HCT116 (cell line): ENCODE results near the gene LPAR1. TPM values are rescaled to one million over a fixed set of nuclear protein-coding genes. Genes with fewer than 3 reads are reported as not detected.

Experiments used
- ATAC-seq: fragments of 200-7000 bp; cut with Tn5 transposase; 2 replicates; pipeline ENCODE4 v1.9.1; 2020; ENCODE audit warnings: mild to moderate bottlenecking, moderate library complexity
- BruUV-seq: library from RNA; stranded (reverse); fragments of 400-500 nt; replicated peaks from 2 replicates; lab custom pipeline; 2021; lab: Mats Ljungman, UMichigan
- CTCF ChIA-PET: fragments of 300-600 bp; sonication (Branson Sonifier 250); formaldehyde crosslinking; loops from one replicate; lab custom pipeline; 2021; ENCODE audit warnings: antibody characterized with exemption; lab: Charles Lee
- POLR2A ChIA-PET: fragments of 300-600, 350-600 bp; sonication (Branson Sonifier 250); formaldehyde crosslinking; loops from one replicate; lab custom pipeline; 2021; ENCODE audit warnings: antibody characterized with exemption; lab: Charles Lee
- RAD21 ChIA-PET, 2 experiments: fragments of 300-600 bp; sonication (Branson Sonifier 250); formaldehyde crosslinking; loops; one replicate each; lab custom pipeline; 2023; ENCODE audit warnings: low total read pairs in 2 of 2; ENCODE audit not compliant: uncharacterized antibody in 2 of 2, unreplicated experiment in 2 of 2, low non-redundant PET in 1 of 2; lab: Charles Lee
- DNase-seq: peaks from one replicate; pipeline ENCODE4 v3.0.0-alpha.2; 2010; ENCODE audit warnings: low read depth, low spot score
- H2AFZ ChIP-seq: fragments of 200-600 bp; shearing (Covaris generic), sonication (generic); 2 replicates; pipeline ENCODE4 v1.6.1; 2017; ENCODE audit warnings: low read depth, mixed run types, mixed read lengths, antibody characterized with exemption, low read length; ENCODE audit not compliant: poor library complexity, severe bottlenecking
- H3K27ac ChIP-seq: 2 replicates; pipeline ENCODE4 v1.5.1; 2012; ENCODE audit warnings: low read depth, low read length
- H3K27me3 ChIP-seq: fragments of 200-600 bp; sonication (generic); 2 replicates; pipeline ENCODE4 v1.6.1; 2016; ENCODE audit warnings: mixed run types, low read length, mixed read lengths; ENCODE audit not compliant: insufficient read depth
- H3K36me3 ChIP-seq, 2 experiments: fragments of 200-500 bp in 1 of 2; fragments of 200-600 bp in 1 of 2; sonication (Bioruptor generic) in 1 of 2; sonication (generic) in 1 of 2; 2 replicates each; pipeline versions ENCODE4 v1.5.1 to v1.6.1; 2014 to 2016; ENCODE audit warnings: low read length in 2 of 2, inconsistent platforms in 1 of 2, mixed read lengths in 1 of 2, mixed run types in 1 of 2; ENCODE audit not compliant: insufficient read depth in 2 of 2, control insufficient read depth in 1 of 2
- H3K4me1 ChIP-seq, 2 experiments: fragments of 200-600 bp in 1 of 2; sonication (generic) in 1 of 2; 2 replicates each; pipeline versions ENCODE4 v1.5.1 to v1.6.1; 2012 to 2017; ENCODE audit warnings: low read length in 2 of 2, inconsistent platforms in 1 of 2, mild to moderate bottlenecking in 1 of 2, mixed read lengths in 1 of 2, mixed run types in 1 of 2, moderate library complexity in 1 of 2; ENCODE audit not compliant: insufficient read depth in 2 of 2, control insufficient read depth in 1 of 2
- H3K4me2 ChIP-seq: fragments of 200-600 bp; sonication (generic); 2 replicates; pipeline ENCODE4 v1.6.1; 2017; ENCODE audit warnings: mixed run types, low read length, mixed read lengths
- H3K4me3 ChIP-seq, 2 experiments: fragments of 200-600 bp in 1 of 2; sonication (generic) in 1 of 2; replicated peaks in 1 of 2; 2 replicates each; pipeline ENCODE4 v1.5.1; 2011 to 2016; ENCODE audit warnings: low read length in 2 of 2, control low read depth in 1 of 2, low read depth in 1 of 2, mild to moderate bottlenecking in 1 of 2, mixed read lengths in 1 of 2, mixed run types in 1 of 2
- H3K79me2 ChIP-seq: fragments of 200-600 bp; sonication (generic); 2 replicates; pipeline ENCODE4 v1.6.1; 2017; ENCODE audit warnings: mild to moderate bottlenecking, mixed run types, low read length, moderate library complexity, mixed read lengths; ENCODE audit not compliant: insufficient read depth
- H3K9ac ChIP-seq: fragments of 200-600 bp; sonication (generic); 2 replicates; pipeline ENCODE4 v1.6.1; 2016; ENCODE audit warnings: low read length, mixed read lengths
- H3K9me2 ChIP-seq: fragments of 200-600 bp; sonication (generic), shearing (Covaris generic); 2 replicates; pipeline ENCODE4 v1.6.1; 2017; ENCODE audit warnings: mixed run types, mild to moderate bottlenecking, moderate library complexity; ENCODE audit not compliant: insufficient read depth
- H3K9me3 ChIP-seq, 2 experiments: fragments of 200-500 bp in 1 of 2; fragments of 200-600 bp in 1 of 2; sonication (Bioruptor generic) in 1 of 2; sonication (generic) in 1 of 2; 2 replicates each; pipeline ENCODE4 v1.6.1; 2014 to 2017; ENCODE audit warnings: low read length in 2 of 2, mixed read lengths in 2 of 2, inconsistent platforms in 1 of 2, low read depth in 1 of 2, mild to moderate bottlenecking in 1 of 2, mixed run types in 1 of 2, moderate library complexity in 1 of 2; ENCODE audit not compliant: control insufficient read depth in 1 of 2, insufficient read depth in 1 of 2
- H4K20me1 ChIP-seq: fragments of 200-600 bp; sonication (generic), shearing (Covaris generic); 2 replicates; pipeline ENCODE4 v1.6.1; 2017; ENCODE audit warnings: mixed run types, mild to moderate bottlenecking, moderate library complexity; ENCODE audit not compliant: insufficient read depth
- ATF3 ChIP-seq: IDR thresholded peaks from 2 replicates; pipeline ENCODE4 v1.6.1; 2012
- CBX3 ChIP-seq: IDR thresholded peaks from 2 replicates; pipeline ENCODE4 v1.6.1; 2012; ENCODE audit warnings: low read depth
- CEBPB ChIP-seq: IDR thresholded peaks from 2 replicates; pipeline ENCODE4 v1.6.1; 2012; ENCODE audit warnings: low read depth
- EGR1 ChIP-seq: IDR thresholded peaks from 2 replicates; pipeline ENCODE4 v1.6.1; 2012; ENCODE audit warnings: low read depth
- ELF1 ChIP-seq: IDR thresholded peaks from 2 replicates; pipeline ENCODE4 v1.6.1; 2012; ENCODE audit warnings: low read depth, borderline replicate concordance
- EZH2 ChIP-seq: fragments of 200-600 bp; sonication (generic); IDR thresholded peaks from 2 replicates; pipeline ENCODE4 v1.6.1; 2017; ENCODE audit warnings: antibody characterized with exemption, mixed run types
- FOSL1 ChIP-seq: IDR thresholded peaks from 2 replicates; pipeline ENCODE4 v1.6.1; 2012; ENCODE audit warnings: low read depth
- JUND ChIP-seq: IDR thresholded peaks from 2 replicates; pipeline ENCODE4 v1.6.1; 2012
- POLR2A ChIP-seq: IDR thresholded peaks from 2 replicates; pipeline ENCODE4 v1.7.0; 2011; ENCODE audit warnings: borderline replicate concordance; ENCODE audit not compliant: insufficient read depth, insufficient read length; ENCODE audit errors: extremely low read depth
- RAD21 ChIP-seq: IDR thresholded peaks from 2 replicates; pipeline ENCODE4 v1.6.1; 2012; ENCODE audit warnings: low read depth, mild to moderate bottlenecking
- REST ChIP-seq: IDR thresholded peaks from 2 replicates; pipeline ENCODE4 v1.6.1; 2012; ENCODE audit warnings: low read depth
- SIN3A ChIP-seq: IDR thresholded peaks from 2 replicates; pipeline ENCODE4 v1.6.1; 2012; ENCODE audit warnings: low read depth
- SP1 ChIP-seq: IDR thresholded peaks from 2 replicates; pipeline ENCODE4 v1.6.1; 2012; ENCODE audit warnings: low read depth
- SRF ChIP-seq: IDR thresholded peaks from 2 replicates; pipeline ENCODE4 v1.6.1; 2012; ENCODE audit warnings: low read depth
- TCF7L2 ChIP-seq: IDR thresholded peaks from 2 replicates; pipeline ENCODE4 v1.7.0; 2011; ENCODE audit warnings: borderline replicate concordance, inconsistent platforms; ENCODE audit not compliant: insufficient read depth, insufficient read length; ENCODE audit errors: extremely low read depth
- ZBTB33 ChIP-seq: IDR thresholded peaks from 2 replicates; pipeline ENCODE4 v1.6.1; 2011; ENCODE audit warnings: mild to moderate bottlenecking, low read length, moderate library complexity; ENCODE audit not compliant: insufficient replicate concordance; ENCODE audit errors: extremely low read depth
- ZFX ChIP-seq: fragments of 450-650 bp; IDR thresholded peaks from 2 replicates; pipeline ENCODE4 v1.6.1; 2017
- ZNF274 ChIP-seq: fragments of 200-500 bp; sonication (Bioruptor generic); IDR thresholded peaks from 2 replicates; pipeline ENCODE4 v1.6.1; 2014; ENCODE audit warnings: mild to moderate bottlenecking, low read depth, low read length, inconsistent platforms
- intact Hi-C: fragments of 100-400 bp; cut with micrococcal nuclease; formaldehyde crosslinking; loops from 2 replicates; pipeline ENCODE4 v1.10.0; 2022
- total RNA-seq: library from RNA; stranded (reverse); gene quantifications from one replicate; pipeline ENCODE4 v1.2.1, GENCODE V29; 2021; ENCODE audit not compliant: unreplicated experiment

The LPAR1 gene
- total RNA-seq, 1 experiment from 2014 or later, result 7.4 TPM

- TF ChIP-seq EZH2, result no peak
- TF ChIP-seq JUND, result no peak
- TF ChIP-seq TCF7L2, result no peak
- TF ChIP-seq EGR1, result no peak
- TF ChIP-seq SIN3A, result no peak
- TF ChIP-seq CBX3, result no peak
- TF ChIP-seq CEBPB, result no peak
- no peak for TF ChIP-seq ZBTB33
- no peak for TF ChIP-seq ZFX
- no peak for TF ChIP-seq POLR2A
- TF ChIP-seq ATF3, result no peak
- TF ChIP-seq ZNF274, result no peak
- no peak for TF ChIP-seq RAD21
- no peak for TF ChIP-seq REST
- TF ChIP-seq SP1, result no peak
- no peak for TF ChIP-seq ELF1
- no peak for TF ChIP-seq FOSL1
- no peak for TF ChIP-seq SRF
- no TSS peak for BruUV-seq
- H3K9me3 ChIP-seq, result no peaks in the 10 kb centered on the region
- DNase-seq (no peak), ATAC-seq (no peak)
- no peaks in the 10 kb centered on the region for H4K20me1 ChIP-seq
- ChIA-PET POLR2A (no interaction called here), CTCF (no interaction called here), RAD21 (no interaction called here)
- no peaks in the 10 kb centered on the region for H3K9me2 ChIP-seq
- H3K9ac ChIP-seq, result no peak overlapping the region
- no peak overlapping the region for H3K4me3 ChIP-seq
- H3K4me1 ChIP-seq, result peaks cover 10 to 16% of the 10 kb centered on the region in 2 experiments
- H2AFZ ChIP-seq, result no peak overlapping the region
- intact Hi-C loops, result no loop called here
- no peaks in the 10 kb centered on the region for H3K79me2 ChIP-seq
- no peak overlapping the region for H3K27ac ChIP-seq
- no peak overlapping the region for H3K4me2 ChIP-seq
- H3K27me3 ChIP-seq, result no peaks in the 10 kb centered on the region
- no peaks in the 10 kb centered on the region for H3K36me3 ChIP-seq
Observed at GRCh38 chr9:110975278-110975677, 63.0 kb downstream of the LPAR1 start.
